ENCODE data around the gene CENPF. TPM values are rescaled to one million over a fixed set of nuclear protein-coding genes. Genes with fewer than 3 reads are reported as not detected.

The CENPF gene
- total RNA-seq, 1 donor from 2014 or later: 2.5 TPM

DNA sequence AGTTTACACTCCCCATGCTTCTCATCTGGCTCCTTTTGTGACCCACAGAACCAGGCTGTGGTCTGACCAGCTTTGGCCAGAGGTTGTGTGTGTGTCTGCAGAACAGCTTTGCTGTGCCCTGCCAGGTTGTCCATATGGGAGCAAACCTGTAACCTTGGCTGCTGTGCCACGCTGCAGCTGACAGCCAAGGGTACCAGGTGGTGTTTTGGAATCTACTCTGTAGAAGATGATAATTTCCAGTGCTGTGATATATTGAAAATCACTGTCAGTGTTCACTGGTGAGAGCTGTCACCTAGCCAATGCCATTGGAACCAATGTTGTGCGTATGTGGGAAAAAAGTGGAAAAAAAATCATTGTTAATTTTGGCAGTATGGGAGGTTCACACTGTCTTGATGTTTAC, 18.2 kb downstream of the CENPF start:
- TF ChIP-seq, protein P1, sequence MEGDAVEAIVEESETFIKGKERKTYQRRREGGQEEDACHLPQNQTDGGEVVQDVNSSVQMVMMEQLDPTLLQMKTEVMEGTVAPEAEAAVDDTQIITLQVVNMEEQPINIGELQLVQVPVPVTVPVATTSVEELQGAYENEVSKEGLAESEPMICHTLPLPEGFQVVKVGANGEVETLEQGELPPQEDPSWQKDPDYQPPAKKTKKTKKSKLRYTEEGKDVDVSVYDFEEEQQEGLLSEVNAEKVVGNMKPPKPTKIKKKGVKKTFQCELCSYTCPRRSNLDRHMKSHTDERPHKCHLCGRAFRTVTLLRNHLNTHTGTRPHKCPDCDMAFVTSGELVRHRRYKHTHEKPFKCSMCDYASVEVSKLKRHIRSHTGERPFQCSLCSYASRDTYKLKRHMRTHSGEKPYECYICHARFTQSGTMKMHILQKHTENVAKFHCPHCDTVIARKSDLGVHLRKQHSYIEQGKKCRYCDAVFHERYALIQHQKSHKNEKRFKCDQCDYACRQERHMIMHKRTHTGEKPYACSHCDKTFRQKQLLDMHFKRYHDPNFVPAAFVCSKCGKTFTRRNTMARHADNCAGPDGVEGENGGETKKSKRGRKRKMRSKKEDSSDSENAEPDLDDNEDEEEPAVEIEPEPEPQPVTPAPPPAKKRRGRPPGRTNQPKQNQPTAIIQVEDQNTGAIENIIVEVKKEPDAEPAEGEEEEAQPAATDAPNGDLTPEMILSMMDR (IDR thresholded peaks at IDR 0.05): no peak
- Histone ChIP-seq H3K4me1 (no peaks in the 10 kb centered on the region), H3K9me3 (no peaks in the 10 kb centered on the region), H3K27me3 (ENCODE audit: low read depth) (no peaks in the 10 kb centered on the region), H3K36me3 (no peaks in the 10 kb centered on the region), H3K27ac (no peak overlapping the region), H3K4me3 (no peak overlapping the region)
- DNase-seq (no peak), ATAC-seq (no peak)
- intact Hi-C loops (cut with DNase I): no loop called here

DNA sequence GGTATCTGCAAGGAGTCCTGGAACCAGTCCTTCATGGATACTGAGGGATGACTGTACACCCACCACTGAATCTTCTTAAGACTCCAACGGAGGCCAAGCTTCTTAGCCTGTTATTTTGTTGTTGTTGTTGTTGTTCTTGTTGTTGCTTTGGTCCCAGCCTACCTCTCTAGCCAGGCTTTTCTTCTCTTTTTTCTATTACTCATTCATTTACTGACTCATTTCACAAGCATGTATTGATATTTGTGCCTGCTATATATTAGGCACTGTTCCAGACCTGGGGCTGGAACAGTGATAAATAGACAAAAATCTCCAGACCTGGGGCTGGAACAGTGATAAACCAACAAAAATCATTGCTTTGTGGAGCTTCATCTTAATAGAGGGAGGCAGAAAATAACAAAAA, 20.4 kb downstream of the CENPF start:
- Histone ChIP-seq H3K4me3 (no peak overlapping the region), H3K4me1 (no peaks in the 10 kb centered on the region), H3K36me3 (no peaks in the 10 kb centered on the region), H3K27me3 (ENCODE audit: low read depth) (no peaks in the 10 kb centered on the region), H3K27ac (no peak overlapping the region), H3K9me3 (no peaks in the 10 kb centered on the region)
- ATAC-seq (no peak), DNase-seq (no peak)
- TF ChIP-seq, protein P1 (IDR thresholded peaks at IDR 0.05): no peak
- intact Hi-C loops (cut with DNase I): no loop called here

DNA sequence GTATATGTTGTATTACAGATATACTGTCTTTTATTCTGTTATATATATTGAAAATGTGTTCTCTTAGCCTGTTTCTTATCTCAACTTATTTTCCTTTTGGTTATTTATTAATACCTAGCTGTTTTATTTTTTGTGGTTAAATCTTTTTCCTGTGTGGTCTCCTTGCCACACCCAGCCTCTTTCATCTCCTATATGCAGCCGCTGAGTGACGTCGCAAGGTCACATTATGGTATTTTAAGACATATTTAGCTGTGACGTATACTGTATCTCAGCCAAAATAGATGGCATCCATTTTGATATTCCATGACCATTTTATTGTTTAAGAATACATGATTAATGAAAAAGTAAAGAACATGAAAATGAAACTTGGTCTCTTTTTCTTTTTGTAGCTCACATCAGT, 29.1 kb downstream of the CENPF start:
- TF ChIP-seq, protein P1 (IDR thresholded peaks at IDR 0.05): no peak
- intact Hi-C loops (cut with DNase I): no loop called here
- Histone ChIP-seq H3K27me3 (ENCODE audit: low read depth) (no peaks in the 10 kb centered on the region), H3K9me3 (no peaks in the 10 kb centered on the region), H3K4me1 (no peaks in the 10 kb centered on the region), H3K27ac (no peak overlapping the region), H3K36me3 (no peaks in the 10 kb centered on the region), H3K4me3 (no peak overlapping the region)
- DNase-seq (no peak), ATAC-seq (no peak)

DNA sequence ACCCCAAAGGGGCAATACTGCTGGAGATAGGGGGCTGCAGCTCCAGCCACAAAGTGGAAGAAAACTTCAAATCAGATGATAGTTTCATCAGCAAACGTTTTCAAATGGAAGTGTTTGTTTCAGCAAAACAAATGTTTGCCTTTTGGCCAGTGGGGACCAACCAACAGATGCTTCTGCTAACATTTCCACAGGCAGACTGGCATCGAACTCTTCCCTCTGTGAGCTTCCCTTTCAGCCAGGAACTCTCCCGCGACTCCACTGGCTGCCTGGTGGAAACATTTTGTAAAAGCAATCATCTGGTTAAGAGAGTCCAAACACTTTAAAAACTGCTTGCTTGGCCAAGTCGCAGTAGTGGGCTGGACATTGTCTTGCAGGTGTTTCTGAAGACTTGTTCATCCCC, 30.7 kb downstream of the CENPF start:
- no peak for ATAC-seq
- intact Hi-C loops (cut with DNase I): no loop called here
- Histone ChIP-seq H3K4me3 (no peak overlapping the region), H3K27ac (no peak overlapping the region), H3K9me3 (no peaks in the 10 kb centered on the region), H3K36me3 (no peaks in the 10 kb centered on the region), H3K4me1 (no peaks in the 10 kb centered on the region), H3K27me3 (ENCODE audit: low read depth) (no peaks in the 10 kb centered on the region)
- TF ChIP-seq, protein P1 (IDR thresholded peaks at IDR 0.05): no peak
- DNase-seq: no peak

DNA sequence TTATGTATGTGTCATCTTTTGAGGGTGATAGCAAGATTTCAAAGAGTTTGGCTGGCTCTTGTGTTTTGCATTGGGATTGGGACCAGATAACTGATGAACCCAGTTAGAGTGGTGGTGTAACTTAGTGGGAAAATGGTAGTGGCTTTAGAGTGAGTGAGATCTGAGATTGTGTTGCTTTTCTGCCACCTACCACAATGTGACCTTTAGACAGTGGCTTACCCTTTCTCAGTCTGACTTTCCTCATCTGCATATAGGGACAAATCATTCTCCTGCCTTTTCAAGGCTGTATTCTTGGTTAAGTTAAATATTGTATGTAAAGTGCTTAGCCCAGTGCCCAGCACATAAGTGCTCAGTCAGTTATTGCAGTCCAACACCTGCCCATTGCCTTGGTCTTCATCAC, 31.3 kb downstream of the CENPF start:
- ATAC-seq (no peak), DNase-seq (no peak)
- Histone ChIP-seq H3K27ac (no peak overlapping the region), H3K4me3 (no peak overlapping the region), H3K27me3 (ENCODE audit: low read depth) (no peaks in the 10 kb centered on the region), H3K9me3 (no peaks in the 10 kb centered on the region), H3K36me3 (no peaks in the 10 kb centered on the region), H3K4me1 (no peaks in the 10 kb centered on the region)
- intact Hi-C loops (cut with DNase I): no loop called here
- TF ChIP-seq, protein P1 (IDR thresholded peaks at IDR 0.05): no peak

DNA sequence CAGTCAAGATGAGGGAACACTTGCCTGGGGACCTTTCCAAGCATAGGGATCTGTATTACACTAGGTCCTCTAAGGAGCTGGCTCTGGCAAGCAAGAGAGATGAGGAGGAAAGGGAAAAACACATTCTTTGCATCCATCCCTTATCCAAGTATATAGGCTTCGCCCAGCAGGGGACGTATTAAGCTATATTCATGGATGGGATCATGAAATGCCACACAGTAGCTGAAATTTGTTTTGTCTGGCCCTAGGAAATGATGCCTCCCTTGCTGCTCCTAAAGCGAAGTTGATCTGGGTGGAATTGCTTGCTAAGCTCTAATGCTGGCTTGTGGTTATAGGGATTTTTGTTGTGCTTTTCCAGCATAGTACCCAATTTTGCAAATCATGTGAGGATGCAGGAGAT, 32.1 kb downstream of the CENPF start:
- no peaks in the 10 kb centered on the region for H3K4me1 ChIP-seq
- H3K9me3 ChIP-seq: no peaks in the 10 kb centered on the region
- no peak for ATAC-seq
- TF ChIP-seq, protein P1 (IDR thresholded peaks at IDR 0.05): no peak
- no peak overlapping the region for H3K27ac ChIP-seq
- no peaks in the 10 kb centered on the region for H3K36me3 ChIP-seq
- intact Hi-C loops (cut with DNase I): no loop called here
- no peak for DNase-seq
- no peaks in the 10 kb centered on the region for H3K27me3 ChIP-seq (ENCODE audit: low read depth)
- no peak overlapping the region for H3K4me3 ChIP-seq
